Renal cortical epithelial cell (primary cell): ENCODE results near the gene C19orf53. TPM values are rescaled to one million over a fixed set of nuclear protein-coding genes. Genes with fewer than 3 reads are reported as not detected.

Source experiments
- DNase-seq: peaks from one replicate; pipeline ENCODE4 v3.0.0-alpha.2; 2011; ENCODE audit warnings: low read depth
- total RNA-seq: library from RNA; depleted of rRNA; stranded (reverse); fragments of >200 nt; gene quantifications from 2 replicates; pipeline ENCODE4 v1.2.3, GENCODE V29; 2014

C19orf53 gene
- total RNA-seq, 1 donor from 2014 or later = 48.2 TPM

DNA sequence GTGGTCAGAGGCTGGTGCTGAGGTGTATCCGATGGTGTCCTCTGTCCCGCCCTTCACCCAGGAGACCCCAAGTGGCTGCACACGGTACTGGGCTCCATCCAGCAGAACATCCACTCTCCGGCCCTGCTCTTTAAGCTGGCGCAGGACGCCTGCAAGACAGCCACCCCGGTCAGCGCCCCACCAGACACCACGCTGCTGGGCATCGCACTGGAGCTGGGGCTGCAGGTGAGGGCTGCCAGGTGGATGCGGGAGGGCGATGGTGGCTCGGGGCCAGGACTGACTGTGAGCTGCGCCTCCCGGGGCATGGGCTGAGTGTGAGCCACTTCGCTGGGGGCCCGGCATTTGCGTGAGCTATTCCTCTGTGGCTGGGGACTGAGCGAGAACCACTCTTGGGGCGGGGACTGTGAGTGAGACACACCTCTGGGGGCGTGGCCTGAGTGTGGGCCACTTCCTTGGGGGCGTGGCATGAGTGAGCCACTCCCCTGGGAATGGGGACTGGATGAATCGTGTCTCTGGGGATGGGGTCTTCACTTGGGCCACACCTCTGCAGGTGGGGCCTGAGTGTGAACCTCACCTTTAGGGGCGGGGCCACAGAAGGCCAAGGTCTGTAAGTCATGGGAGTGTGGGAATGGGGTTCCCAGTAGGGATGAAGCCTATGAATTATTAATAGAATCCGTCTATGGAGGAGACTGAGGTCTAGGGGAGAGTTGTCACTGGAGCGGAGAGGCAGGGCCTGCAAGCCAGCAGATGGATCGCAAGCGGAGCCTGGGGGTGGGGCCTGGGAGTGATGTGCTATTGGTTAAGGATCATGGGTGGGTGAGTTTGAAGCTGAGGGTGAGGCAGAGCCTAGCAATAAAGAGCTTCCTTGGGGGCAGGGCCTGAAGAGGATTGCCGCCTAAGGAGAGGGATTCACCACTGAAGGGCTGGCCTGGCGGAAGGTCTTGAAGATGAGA is 51.5 kb downstream of the C19orf53 start:
- no peak for DNase-seq

DNA sequence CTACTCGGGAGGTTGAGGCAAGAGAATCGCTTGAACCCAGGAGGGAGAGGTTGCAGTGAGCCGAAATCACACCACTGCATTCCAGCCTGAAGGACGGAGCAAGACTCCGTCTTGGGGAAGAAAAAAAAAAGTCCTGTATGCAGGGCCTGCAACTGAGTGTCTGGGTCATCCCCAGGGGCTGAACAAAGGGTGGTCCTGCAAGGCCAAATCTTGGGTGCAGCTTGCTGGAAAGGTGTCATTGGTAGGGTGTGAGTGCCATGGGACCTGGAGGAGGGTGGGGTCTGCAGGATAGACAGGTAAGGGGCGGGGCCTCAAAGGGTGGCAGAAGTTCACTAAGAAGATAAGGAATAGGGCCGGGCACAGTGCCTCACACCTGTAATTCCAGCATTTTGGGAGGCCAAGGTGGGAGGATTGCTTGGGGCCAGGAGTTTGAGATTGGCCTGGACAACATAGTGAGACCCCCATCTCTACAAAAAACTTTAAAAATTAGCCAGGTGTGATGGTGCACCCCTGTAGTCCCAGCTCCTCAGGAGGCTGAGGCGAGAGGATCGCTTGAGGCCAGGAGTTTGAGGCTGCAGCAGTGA is 52.5 kb downstream of the C19orf53 start:
- no peak for DNase-seq

DNA sequence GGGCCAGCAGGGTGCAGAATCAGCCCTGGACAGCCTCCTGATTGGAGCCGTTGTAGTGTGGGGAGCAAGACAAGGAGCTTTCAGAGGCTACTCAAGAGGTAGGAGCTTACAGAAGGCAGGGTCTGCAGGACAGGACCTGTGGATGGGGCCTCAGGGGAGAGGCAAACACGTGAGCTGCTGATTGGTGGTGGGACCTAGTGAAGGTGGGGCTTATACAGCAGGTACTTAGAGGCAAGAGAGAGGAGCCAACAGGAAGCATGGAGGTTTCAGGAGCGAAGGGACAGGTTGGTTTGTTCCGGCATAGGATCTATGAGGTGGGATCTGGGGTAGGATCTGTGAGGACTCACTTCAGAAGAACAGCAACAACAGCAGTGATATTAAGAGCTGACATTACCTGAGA is 53.4 kb downstream of the C19orf53 start:
- no peak for DNase-seq

Other genes starting within 250 kb of the C19orf53 start
- 29.0 and 33.1 TPM in 2 replicates for gene MRI1, start 9.9 kb upstream of the C19orf53 start, total RNA-seq
- 13.2 and 39.3 TPM in 2 replicates for gene ZSWIM4, start 21.0 kb downstream of the C19orf53 start, total RNA-seq
- gene NANOS3, start 102.7 kb downstream of the C19orf53 start, total RNA-seq = not detected in 2 replicates
- 0.25 and 0.35 TPM in 2 replicates for gene BRME1, start 131.7 kb downstream of the C19orf53 start, total RNA-seq
- 4.9 and 18.1 TPM in 2 replicates for gene CC2D1A, start 131.7 kb downstream of the C19orf53 start, total RNA-seq
- 0.17 and 0.89 TPM in 2 replicates for gene PODNL1, start 164.0 kb downstream of the C19orf53 start, total RNA-seq
- 10.9 and 15.0 TPM in 2 replicates for gene DCAF15, start 178.1 kb downstream of the C19orf53 start, total RNA-seq
- gene RFX1, start 231.9 kb downstream of the C19orf53 start, total RNA-seq = 1.6 and 11.6 TPM in 2 replicates